H1 (cell line): ENCODE data around the gene HOXC5. TPM values are rescaled to one million over a fixed set of nuclear protein-coding genes. Genes with fewer than 3 reads are reported as not detected.

Source experiments
- CTCF ChIA-PET: fragments of 300-600 bp; sonication (Branson Sonifier 250); formaldehyde crosslinking; loops from one replicate; lab custom pipeline; 2021; ENCODE audit not compliant: partially characterized antibody; lab: Charles Lee
- POLR2A ChIA-PET: fragments of 300-600 bp; sonication (Branson Sonifier 250); formaldehyde crosslinking; loops from one replicate; lab custom pipeline; 2021; ENCODE audit warnings: inconsistent platforms; ENCODE audit not compliant: partially characterized antibody; lab: Charles Lee
- DNase-seq, 2 experiments: peaks; one replicate each; pipeline versions ENCODE4 v3.0.0 to v3.0.0-alpha.2; 2010 to 2022; ENCODE audit warnings: low spot score in 2 of 2, low read depth in 1 of 2, mixed read lengths in 1 of 2
- FAIRE-seq: peaks from 2 replicates; lab custom pipeline; 2011; peaks lifted over from hg19 to GRCh38; lab: Jason Lieb, UNC
- H2AFZ ChIP-seq: 2 replicates; pipeline ENCODE4 v1.8.1; 2012; ENCODE audit warnings: low read length, inconsistent platforms
- H2AK5ac ChIP-seq: 2 replicates; pipeline ENCODE4 v1.6.1; 2013; ENCODE audit warnings: low read depth, low read length
- H2BK120ac ChIP-seq: replicated peaks from 2 replicates; pipeline ENCODE3; 2013; ENCODE audit warnings: low read depth, low read length, inconsistent platforms
- H2BK12ac ChIP-seq: 2 replicates; pipeline ENCODE4 v1.6.1; 2013; ENCODE audit warnings: low read depth, low read length
- H2BK15ac ChIP-seq: 2 replicates; pipeline ENCODE4 v1.6.1; 2013; ENCODE audit warnings: low read length
- H2BK20ac ChIP-seq: 2 replicates; pipeline ENCODE4 v1.6.1; 2013; ENCODE audit warnings: low read length
- H2BK5ac ChIP-seq: 2 replicates; pipeline ENCODE4 v1.6.1; 2013; ENCODE audit warnings: low read depth, low read length
- H3K14ac ChIP-seq: 2 replicates; pipeline ENCODE4 v1.6.1; 2013; ENCODE audit warnings: inconsistent platforms; ENCODE audit not compliant: insufficient read length
- H3K18ac ChIP-seq: 2 replicates; pipeline ENCODE4 v1.6.1; 2013; ENCODE audit warnings: low read length; ENCODE audit errors: extremely low read depth
- H3K23ac ChIP-seq: 2 replicates; pipeline ENCODE4 v1.6.1; 2013; ENCODE audit warnings: inconsistent platforms; ENCODE audit not compliant: insufficient read length
- H3K23me2 ChIP-seq: 2 replicates; pipeline ENCODE4 v1.6.1; 2013; ENCODE audit warnings: low read depth, low read length
- H3K27ac ChIP-seq: 2 replicates; pipeline ENCODE4 v1.6.1; 2011; ENCODE audit warnings: low read depth, low read length, inconsistent platforms
- H3K27me3 ChIP-seq, 4 experiments: replicated peaks in 1 of 4; 1 replicate in 1 of 4; 2 replicates in 3 of 4; pipeline versions ENCODE4 v1.6.1 to v1.8.1; 2011 to 2013; ENCODE audit warnings: low read length in 3 of 4, mild to moderate bottlenecking in 3 of 4, inconsistent platforms in 2 of 4, mixed read lengths in 2 of 4, moderate library complexity in 1 of 4; ENCODE audit not compliant: control insufficient read depth in 3 of 4, insufficient read depth in 3 of 4; ENCODE audit errors: extremely low read depth in 1 of 4
- H3K36me3 ChIP-seq, 4 experiments: 2 replicates each; pipeline versions ENCODE4 v1.6.1 to v1.8.1; 2011 to 2013; ENCODE audit warnings: mild to moderate bottlenecking in 4 of 4, low read length in 3 of 4, moderate library complexity in 2 of 4, control low read depth in 1 of 4, inconsistent platforms in 1 of 4; ENCODE audit not compliant: insufficient read depth in 4 of 4, control insufficient read depth in 2 of 4
- H3K4ac ChIP-seq: replicated peaks from 2 replicates; pipeline ENCODE3; 2013; ENCODE audit warnings: low read length, low read depth, mixed read lengths, inconsistent platforms; ENCODE audit not compliant: insufficient read length
- H3K4me1 ChIP-seq, 4 experiments: replicated peaks in 1 of 4; 1 replicate in 1 of 4; 2 replicates in 3 of 4; pipeline versions ENCODE4 v1.6.1 to v1.8.1; 2011 to 2013; ENCODE audit warnings: low read length in 3 of 4, inconsistent platforms in 2 of 4, mixed read lengths in 1 of 4; ENCODE audit not compliant: insufficient read depth in 4 of 4, control insufficient read depth in 3 of 4
- H3K4me2 ChIP-seq, 2 experiments: 2 replicates each; pipeline versions ENCODE4 v1.6.1 to v1.8.1; 2011 to 2013; ENCODE audit warnings: low read depth in 2 of 2, low read length in 2 of 2, control low read depth in 1 of 2, inconsistent platforms in 1 of 2, mild to moderate bottlenecking in 1 of 2; ENCODE audit not compliant: insufficient read depth in 1 of 2
- H3K4me3 ChIP-seq, 4 experiments: fragments of 200-600, 300-600 bp in 1 of 4; sonication (generic), shearing (Covaris generic), sonication (Bioruptor Twin) in 1 of 4; 2 replicates each; pipeline versions ENCODE4 v1.5.1 to v1.8.1; 2011 to 2016; ENCODE audit warnings: low read length in 4 of 4, low read depth in 3 of 4, control low read depth in 2 of 4, inconsistent platforms in 2 of 4, mild to moderate bottlenecking in 2 of 4, mixed read lengths in 1 of 4, moderate library complexity in 1 of 4; ENCODE audit not compliant: insufficient read depth in 2 of 4; ENCODE audit errors: extremely low read depth in 1 of 4
- H3K56ac ChIP-seq: replicated peaks from 2 replicates; pipeline ENCODE3; 2013; ENCODE audit warnings: low read depth, mild to moderate bottlenecking, mixed read lengths, low read length, inconsistent platforms; ENCODE audit not compliant: insufficient read length
- H3K79me1 ChIP-seq: 2 replicates; pipeline ENCODE4 v1.6.1; 2013; ENCODE audit warnings: low read depth, low read length, control low read depth
- H3K79me2 ChIP-seq, 2 experiments: 2 replicates each; pipeline versions ENCODE4 v1.6.1 to v1.8.1; 2012 to 2013; ENCODE audit warnings: low read length in 2 of 2, mild to moderate bottlenecking in 2 of 2, inconsistent platforms in 1 of 2; ENCODE audit not compliant: insufficient read depth in 2 of 2, control insufficient read depth in 1 of 2
- H3K9ac ChIP-seq, 4 experiments: replicated peaks in 1 of 4; 1 replicate in 1 of 4; 2 replicates in 3 of 4; pipeline versions ENCODE4 v1.6.1 to v1.8.1; 2011 to 2013; ENCODE audit warnings: low read depth in 3 of 4, low read length in 3 of 4, control low read depth in 2 of 4, mild to moderate bottlenecking in 2 of 4, moderate library complexity in 2 of 4, inconsistent platforms in 1 of 4; ENCODE audit errors: extremely low read depth in 1 of 4
- H3K9me3 ChIP-seq, 2 experiments: 2 replicates each; pipeline versions ENCODE4 v1.6.1 to v1.8.1; 2012 to 2013; ENCODE audit warnings: mild to moderate bottlenecking in 2 of 2, moderate library complexity in 2 of 2, control low read depth in 1 of 2, inconsistent platforms in 1 of 2, low read depth in 1 of 2, low read length in 1 of 2, mixed read lengths in 1 of 2; ENCODE audit not compliant: insufficient read depth in 2 of 2
- H4K20me1 ChIP-seq, 2 experiments: replicated peaks in 1 of 2; 2 replicates each; pipeline versions ENCODE3 to v1.8.1; 2011 to 2013; ENCODE audit warnings: inconsistent platforms in 2 of 2, low read length in 2 of 2, mild to moderate bottlenecking in 1 of 2; ENCODE audit not compliant: insufficient read depth in 2 of 2, control insufficient read depth in 1 of 2
- H4K5ac ChIP-seq: 2 replicates; pipeline ENCODE4 v1.6.1; 2013; ENCODE audit warnings: low read length, low read depth, mixed read lengths, inconsistent platforms; ENCODE audit not compliant: insufficient read length
- H4K8ac ChIP-seq: 2 replicates; pipeline ENCODE4 v1.8.0; 2013; ENCODE audit warnings: mild to moderate bottlenecking, moderate library complexity, low read length, inconsistent platforms; ENCODE audit not compliant: insufficient read depth; ENCODE audit errors: extremely low read depth
- H4K91ac ChIP-seq: replicated peaks from 2 replicates; pipeline ENCODE3; 2013; ENCODE audit warnings: low read length, mixed read lengths, inconsistent platforms; ENCODE audit not compliant: insufficient read length
- CHD7 ChIP-seq: fragments of 300-600 bp; sonication (generic); IDR thresholded peaks from 2 replicates; pipeline ENCODE4 v1.7.1; 2012; ENCODE audit warnings: low read length, moderate library complexity, mild to moderate bottlenecking, inconsistent platforms; ENCODE audit not compliant: insufficient replicate concordance
- polyA plus RNA-seq, 7 experiments: library from polyadenylated mRNA; depleted of rRNA in 3 of 7; stranded (reverse) in 5 of 7; unstranded in 2 of 7; fragments of >200 nt in 5 of 7; fragments of 200-250 nt in 2 of 7; gene quantifications; 1 replicate in 5 of 7; 2 replicates in 1 of 7; 4 replicates in 1 of 7; pipeline versions ENCODE4 v1.2.1 to v1.2.3, GENCODE V29; 2011 to 2013; ENCODE audit warnings: missing spikeins in 2 of 7, mixed read lengths in 2 of 7
- total RNA-seq: library from RNA; stranded (reverse); fragmentation: NEBNext Ultra II Directional; extraction: Animal tissue kit (Norgen Biotek cat#: 25700); gene quantifications from 2 replicates; pipeline ENCODE4 v1.2.1, GENCODE V29; 2021

Gene HOXC5
- total and polyA plus RNA-seq, 2 of the 8 experiments (the other 6 are each of a cell fraction or from before 2014, with no cell fraction given): not detected

GRCh38 chr12:54065677-54066076 is 32.8 kb downstream of the HOXC5 start:
- Histone ChIP-seq H2BK20ac (no peak overlapping the region), H3K9me3 (no peaks in the 10 kb centered on the region), H3K27me3 (peaks cover 34 to 75% (median 59%) of the 10 kb centered on the region in 4 experiments), H2AK5ac (no peak overlapping the region), H2BK120ac (no peak overlapping the region), H3K18ac (no peak overlapping the region), H4K8ac (no peak overlapping the region), H4K91ac (no peak overlapping the region), H3K27ac (no peak overlapping the region), H3K4me1 (peaks cover 0 to 2% (median 0%) of the 10 kb centered on the region in 4 experiments; a peak in 2 of 7 replicates), H2BK12ac (no peak overlapping the region), H3K36me3 (no peaks in the 10 kb centered on the region), H4K5ac (no peak overlapping the region), H3K79me1 (no peaks in the 10 kb centered on the region), H3K79me2 (no peaks in the 10 kb centered on the region), H2BK15ac (no peak overlapping the region), H3K14ac (no peak overlapping the region), H3K4me2 (no peak overlapping the region), H3K4me3 (no peak overlapping the region), H3K23ac (no peak overlapping the region), H3K4ac (no peak overlapping the region), H2AFZ (no peak overlapping the region), H3K56ac (no peak overlapping the region), H3K9ac (no peak overlapping the region; a peak in 1 of 7 replicates), H3K23me2 (no peaks in the 10 kb centered on the region; the same call in 1 of the 2 replicates), H4K20me1 (no peaks in the 10 kb centered on the region), H2BK5ac (no peak overlapping the region)
- DNase-seq: no peak
- FAIRE-seq: no peak
- POLR2A ChIA-PET: no interaction called here
- CTCF ChIA-PET: interaction anchor here (0.7 to 3.3 kb wide), 8 partner anchors 12 to 154 kb away, joined by 3 to 16 read pairs (median 6); partner anchors contain the start of genes HOXC4 and HOXC5
- TF ChIP-seq CHD7: no peak
